ENCODE data around the gene ACOX1.

Gene ACOX1

GRCh38 chr17:75902406-75902805 is 76.6 kb downstream of the ACOX1 start:
- no peaks in the 10 kb centered on the region for H3K9me3 Mint-ChIP-seq
- H3K4me1 Mint-ChIP-seq = peaks cover 11% of the 10 kb centered on the region
- no peak overlapping the region for H3K4me3 Mint-ChIP-seq
- DNase-seq = no peak
- no peaks in the 10 kb centered on the region for H3K27me3 Mint-ChIP-seq (ENCODE audit: low read depth, poor library complexity)
- peaks cover 18% of the 10 kb centered on the region for H3K36me3 Mint-ChIP-seq (ENCODE audit: low read depth)
- TF ChIP-seq, protein P1, sequence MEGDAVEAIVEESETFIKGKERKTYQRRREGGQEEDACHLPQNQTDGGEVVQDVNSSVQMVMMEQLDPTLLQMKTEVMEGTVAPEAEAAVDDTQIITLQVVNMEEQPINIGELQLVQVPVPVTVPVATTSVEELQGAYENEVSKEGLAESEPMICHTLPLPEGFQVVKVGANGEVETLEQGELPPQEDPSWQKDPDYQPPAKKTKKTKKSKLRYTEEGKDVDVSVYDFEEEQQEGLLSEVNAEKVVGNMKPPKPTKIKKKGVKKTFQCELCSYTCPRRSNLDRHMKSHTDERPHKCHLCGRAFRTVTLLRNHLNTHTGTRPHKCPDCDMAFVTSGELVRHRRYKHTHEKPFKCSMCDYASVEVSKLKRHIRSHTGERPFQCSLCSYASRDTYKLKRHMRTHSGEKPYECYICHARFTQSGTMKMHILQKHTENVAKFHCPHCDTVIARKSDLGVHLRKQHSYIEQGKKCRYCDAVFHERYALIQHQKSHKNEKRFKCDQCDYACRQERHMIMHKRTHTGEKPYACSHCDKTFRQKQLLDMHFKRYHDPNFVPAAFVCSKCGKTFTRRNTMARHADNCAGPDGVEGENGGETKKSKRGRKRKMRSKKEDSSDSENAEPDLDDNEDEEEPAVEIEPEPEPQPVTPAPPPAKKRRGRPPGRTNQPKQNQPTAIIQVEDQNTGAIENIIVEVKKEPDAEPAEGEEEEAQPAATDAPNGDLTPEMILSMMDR (IDR thresholded peaks at IDR 0.05) = no peak
- H3K27ac Mint-ChIP-seq = no peak overlapping the region

DNA sequence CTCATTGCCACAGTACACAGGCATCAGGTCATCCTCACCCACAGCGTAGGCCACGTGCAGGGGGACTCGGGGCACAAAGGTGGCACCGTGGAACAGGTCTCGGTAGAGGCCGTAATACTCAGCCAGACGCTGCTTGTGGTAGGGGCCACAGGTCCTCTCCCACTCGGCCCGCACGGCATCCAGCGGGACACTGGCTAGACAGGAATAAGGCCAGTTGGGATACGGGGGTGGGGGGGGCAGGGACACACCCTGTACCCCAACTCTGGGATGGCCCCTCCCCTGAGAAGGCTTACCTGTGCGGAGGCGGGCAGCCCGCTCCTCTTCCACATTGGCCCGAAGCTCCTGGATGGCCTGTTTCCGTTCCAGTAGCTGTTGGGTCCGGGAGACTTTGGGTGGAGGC is 77.2 kb downstream of the ACOX1 start:
- H3K4me3 Mint-ChIP-seq = no peak overlapping the region

DNA sequence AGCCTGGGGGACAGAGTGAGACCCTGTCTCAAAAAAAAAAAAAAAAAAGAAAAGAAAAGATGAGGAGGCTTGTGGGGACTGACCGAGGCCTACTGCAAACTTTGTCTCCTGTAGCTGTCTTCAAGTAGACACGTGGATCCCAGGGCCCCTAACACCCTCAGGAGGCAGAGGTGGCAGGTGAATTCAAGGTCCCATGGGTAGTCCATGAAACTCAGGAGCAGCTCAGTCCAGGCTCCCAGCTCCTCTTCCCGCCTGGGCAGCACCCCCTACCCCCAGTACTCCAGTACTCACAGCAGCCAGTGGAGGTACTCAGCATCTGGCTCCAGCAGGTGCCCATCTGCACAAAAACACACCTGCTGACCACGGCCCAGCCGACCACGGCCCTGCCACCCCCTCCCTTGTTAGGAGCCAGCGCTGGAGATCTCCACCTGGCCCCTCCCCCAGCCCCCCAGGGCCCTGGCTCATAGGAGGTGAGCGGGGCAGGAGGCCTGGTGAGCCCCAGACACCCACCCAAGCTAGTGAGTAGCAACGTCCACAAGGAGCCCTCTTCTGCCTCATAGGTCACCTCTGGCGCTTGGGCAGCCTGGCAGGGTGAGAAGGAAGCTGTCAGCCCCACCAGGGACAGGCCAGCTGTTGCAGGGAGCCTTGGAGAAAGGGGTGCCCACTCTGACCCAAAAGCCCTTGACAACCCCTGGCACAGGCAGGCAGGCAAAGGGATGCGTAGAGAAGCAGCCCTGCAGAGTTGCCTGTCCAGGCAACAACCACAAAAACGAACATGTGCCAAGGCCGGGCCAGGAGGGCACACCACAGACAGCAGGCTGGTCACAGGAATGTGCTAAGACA is 78.1 kb downstream of the ACOX1 start:
- Mint-ChIP-seq H3K4me3 (no peak overlapping the region), H3K27me3 (ENCODE audit: low read depth, poor library complexity) (no peaks in the 10 kb centered on the region), H3K4me1 (peaks cover 14% of the 10 kb centered on the region), H3K36me3 (ENCODE audit: low read depth) (peaks cover 18% of the 10 kb centered on the region), H3K27ac (no peak overlapping the region), H3K9me3 (no peaks in the 10 kb centered on the region)
- no peak for DNase-seq
- TF ChIP-seq, protein P1 (IDR thresholded peaks at IDR 0.05) = no peak

More for the DNA sequence above, 77.2 kb downstream of the ACOX1 start:
- H3K9me3 Mint-ChIP-seq = no peaks in the 10 kb centered on the region
- TF ChIP-seq, protein P1 (IDR thresholded peaks at IDR 0.05) = no peak
- peaks cover 18% of the 10 kb centered on the region for H3K36me3 Mint-ChIP-seq (ENCODE audit: low read depth)
- no peak overlapping the region for H3K27ac Mint-ChIP-seq
- no peak for DNase-seq
- H3K4me1 Mint-ChIP-seq = peaks cover 14% of the 10 kb centered on the region
- H3K27me3 Mint-ChIP-seq (ENCODE audit: low read depth, poor library complexity) = no peaks in the 10 kb centered on the region

- H3K9me3 Mint-ChIP-seq = no peaks in the 10 kb centered on the region
- H3K36me3 Mint-ChIP-seq (ENCODE audit: low read depth) = peaks cover 18% of the 10 kb centered on the region
- no peak for DNase-seq
- TF ChIP-seq, protein P1 (IDR thresholded peaks at IDR 0.05) = no peak
- H3K4me3 Mint-ChIP-seq = no peak overlapping the region
- H3K4me1 Mint-ChIP-seq = peaks cover 23% of the 10 kb centered on the region
- no peak overlapping the region for H3K27ac Mint-ChIP-seq
- no peaks in the 10 kb centered on the region for H3K27me3 Mint-ChIP-seq (ENCODE audit: low read depth, poor library complexity)
These were observed 79.0 kb downstream of the ACOX1 start for GRCh38 chr17:75899767-75900468.

DNA sequence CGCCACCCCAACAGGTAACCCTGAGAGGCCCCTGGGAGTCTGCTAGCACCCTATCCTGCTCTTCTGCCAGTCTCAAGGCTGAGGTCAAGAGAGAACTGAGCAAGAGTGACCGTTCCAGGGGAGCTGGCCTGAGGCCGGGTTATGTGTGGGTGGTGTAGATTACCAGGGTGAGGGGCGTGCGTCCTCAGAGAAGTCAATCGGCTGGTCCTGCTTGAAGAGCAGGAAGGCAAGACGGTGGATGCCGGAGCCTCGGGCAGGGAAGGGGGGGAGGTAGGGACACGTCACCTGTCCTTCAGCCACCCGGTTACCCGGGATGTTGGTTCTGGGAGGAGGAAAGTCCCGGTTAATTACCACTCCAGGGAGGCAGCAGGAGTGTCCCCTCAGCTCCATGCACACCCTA is 79.6 kb downstream of the ACOX1 start:
- no peak overlapping the region for H3K4me3 Mint-ChIP-seq
- TF ChIP-seq, protein P1 (IDR thresholded peaks at IDR 0.05) = no peak
- no peak overlapping the region for H3K27ac Mint-ChIP-seq
- no peak for DNase-seq
- H3K36me3 Mint-ChIP-seq (ENCODE audit: low read depth) = peaks cover 18% of the 10 kb centered on the region
- H3K27me3 Mint-ChIP-seq (ENCODE audit: low read depth, poor library complexity) = peaks cover 2% of the 10 kb centered on the region
- H3K4me1 Mint-ChIP-seq = peaks cover 27% of the 10 kb centered on the region
- H3K9me3 Mint-ChIP-seq = no peaks in the 10 kb centered on the region
